Measurements from ENCODE around the gene TTC16. TPM values are rescaled to one million over a fixed set of nuclear protein-coding genes. Genes with fewer than 3 reads are reported as not detected.

Gene TTC16
- total RNA-seq, 1 donor from 2014 or later: 0.34 TPM

Other genes with a start within 250 kb of the TTC16 start
- 29.8 TPM for gene STXBP1, start 103.8 kb upstream of the TTC16 start, total RNA-seq
- gene CFAP157, start 9.1 kb upstream of the TTC16 start, total RNA-seq: 1.5 TPM
- 12.5 TPM for gene PTRH1, start 416 bp upstream of the TTC16 start, total RNA-seq
- gene TOR2A, start 19.2 kb downstream of the TTC16 start, total RNA-seq: 9.9 TPM
- gene SH2D3C, start 62.6 kb downstream of the TTC16 start, total RNA-seq: 15.7 TPM
- 81.0 TPM for gene CDK9, start 70.0 kb downstream of the TTC16 start, total RNA-seq
- gene FPGS, start 86.8 kb downstream of the TTC16 start, total RNA-seq: 115 TPM
- 83.6 TPM for gene ENG, start 138.6 kb downstream of the TTC16 start, total RNA-seq
- gene AK1, start 161.6 kb downstream of the TTC16 start, total RNA-seq: 48.6 TPM
- 48.9 TPM for gene ST6GALNAC6, start 183.5 kb downstream of the TTC16 start, total RNA-seq
- 25.8 TPM for gene ST6GALNAC4, start 201.0 kb downstream of the TTC16 start, total RNA-seq
- gene PIP5KL1, start 214.7 kb downstream of the TTC16 start, total RNA-seq: 3.3 TPM
- gene DPM2, start 221.8 kb downstream of the TTC16 start, total RNA-seq: 41.1 TPM